BLaER1 (cell line): ENCODE results near the gene YIF1A.

ENCODE experiments used
- H3K27ac ChIP-seq: shearing (Covaris generic); formaldehyde crosslinking; 2 replicates; pipeline ENCODE4 v1.8.1; 2022
- H3K27me3 ChIP-seq: shearing (Covaris generic); formaldehyde crosslinking; 2 replicates; pipeline ENCODE4 v1.8.1; 2022
- H3K36me3 ChIP-seq: shearing (Covaris generic); formaldehyde crosslinking; 2 replicates; pipeline ENCODE4 v1.8.1; 2022
- H3K4me1 ChIP-seq: shearing (Covaris generic); formaldehyde crosslinking; 2 replicates; pipeline ENCODE4 v1.8.1; 2022
- H3K4me2 ChIP-seq: shearing (Covaris generic); formaldehyde crosslinking; 2 replicates; pipeline ENCODE4 v1.8.1; 2022
- H3K4me3 ChIP-seq: shearing (Covaris generic); formaldehyde crosslinking; 2 replicates; pipeline ENCODE4 v1.8.1; 2022
- H3K9ac ChIP-seq: shearing (Covaris generic); formaldehyde crosslinking; 2 replicates; pipeline ENCODE4 v1.8.1; 2022
- H3K9me3 ChIP-seq: shearing (Covaris generic); formaldehyde crosslinking; 2 replicates; pipeline ENCODE4 v1.8.1; 2022
- H4K20me1 ChIP-seq: shearing (Covaris generic); formaldehyde crosslinking; 2 replicates; pipeline ENCODE4 v1.8.1; 2022
- Cebpa-rat ChIP-seq: shearing (Covaris generic); IDR thresholded peaks from 2 replicates; pipeline ENCODE4 v1.8.1; 2022

Gene YIF1A

GRCh38 chr11:66293777-66294625 lies 5.1 kb upstream of the YIF1A start:
- H3K27ac ChIP-seq, result no peak overlapping the region
- no peaks in the 10 kb centered on the region for H3K9me3 ChIP-seq
- H3K4me3 ChIP-seq, result no peak overlapping the region
- TF ChIP-seq Cebpa-rat, result no peak
- no peaks in the 10 kb centered on the region; the same call in 1 of the 2 replicates for H4K20me1 ChIP-seq
- no peak overlapping the region for H3K4me2 ChIP-seq
- no peak overlapping the region for H3K9ac ChIP-seq
- no peaks in the 10 kb centered on the region for H3K36me3 ChIP-seq
- peaks cover 56% of the 10 kb centered on the region for H3K27me3 ChIP-seq
- H3K4me1 ChIP-seq, result peaks cover 17% of the 10 kb centered on the region

- H3K27ac ChIP-seq, result no peak overlapping the region
- TF ChIP-seq Cebpa-rat, result no peak
- H3K4me2 ChIP-seq, result no peak overlapping the region
- H3K9me3 ChIP-seq, result no peaks in the 10 kb centered on the region
- H3K36me3 ChIP-seq, result no peaks in the 10 kb centered on the region
- H3K4me1 ChIP-seq, result peaks cover 19% of the 10 kb centered on the region
- H3K9ac ChIP-seq, result no peak overlapping the region
- peaks cover 56% of the 10 kb centered on the region for H3K27me3 ChIP-seq
- no peak overlapping the region for H3K4me3 ChIP-seq
- H4K20me1 ChIP-seq, result peaks cover under 1% of the 10 kb centered on the region
Measured at GRCh38 chr11:66293352-66293751, 4.4 kb upstream of the YIF1A start.

- peaks cover 56% of the 10 kb centered on the region for H3K27me3 ChIP-seq
- H3K4me1 ChIP-seq, result peaks cover 25% of the 10 kb centered on the region
- peaks cover 6% of the 10 kb centered on the region for H4K20me1 ChIP-seq
- no peaks in the 10 kb centered on the region for H3K9me3 ChIP-seq
- no peak overlapping the region for H3K9ac ChIP-seq
- no peak overlapping the region for H3K4me2 ChIP-seq
- no peaks in the 10 kb centered on the region for H3K36me3 ChIP-seq
- no peak for TF ChIP-seq Cebpa-rat
- no peak overlapping the region for H3K4me3 ChIP-seq
- H3K27ac ChIP-seq, result no peak overlapping the region
Measured at GRCh38 chr11:66292543-66293332, 3.8 kb upstream of the YIF1A start.

- no peak within 1 kb of the TSS for H3K27ac ChIP-seq
- peaks cover 56% of the 10 kb centered on the region for H3K27me3 ChIP-seq
- H3K9me3 ChIP-seq, result no peaks in the 10 kb centered on the region
- peaks cover 31% of the 10 kb centered on the region for H3K4me1 ChIP-seq
- H3K9ac ChIP-seq, result no peak within 1 kb of the TSS
- peak within 1 kb of the TSS; percentile 47 for H3K4me2 ChIP-seq
- peak within 1 kb of the TSS; percentile 38; the same call in 1 of the 2 replicates for H3K4me3 ChIP-seq
- H4K20me1 ChIP-seq, result peaks cover 9% of the 10 kb centered on the region
- TF ChIP-seq Cebpa-rat, result no peak
- no peaks in the 10 kb centered on the region; the same call in 1 of the 2 replicates for H3K36me3 ChIP-seq
Measured at GRCh38 chr11:66291706-66292542, 3.0 kb upstream of the YIF1A start, which contains the start of gene TMEM151A. Gene TMEM151A, plus strand, starts transcription at chr11:66291894. Its CDS starts 120 bp downstream, at chr11:66292014.

- Histone ChIP-seq H3K36me3 (no peaks in the 10 kb centered on the region; the same call in 1 of the 2 replicates), H3K27ac (no peak overlapping the region), H4K20me1 (peaks cover 9% of the 10 kb centered on the region), H3K9ac (no peak overlapping the region), H3K4me3 (0 out of 2 replicates have a peak overlapping the region, but pooled peaks have one; percentile 38), H3K27me3 (peaks cover 56% of the 10 kb centered on the region), H3K4me2 (no peak overlapping the region), H3K9me3 (no peaks in the 10 kb centered on the region), H3K4me1 (peaks cover 31% of the 10 kb centered on the region)
- no peak for TF ChIP-seq Cebpa-rat
Measured at GRCh38 chr11:66291303-66291705, 2.4 kb upstream of the YIF1A start.

GRCh38 chr11:66290330-66290621 lies 1.3 kb upstream of the YIF1A start:
- Histone ChIP-seq H3K27ac (no peak overlapping the region), H3K4me1 (peaks cover 31% of the 10 kb centered on the region), H3K4me3 (peak overlapping the region; percentile 81), H3K4me2 (peak overlapping the region; percentile 95), H3K9ac (no peak overlapping the region), H3K27me3 (peaks cover 56% of the 10 kb centered on the region), H4K20me1 (peaks cover 9% of the 10 kb centered on the region), H3K36me3 (peaks cover 6% of the 10 kb centered on the region; the same call in 1 of the 2 replicates), H3K9me3 (no peaks in the 10 kb centered on the region)
- no peak for TF ChIP-seq Cebpa-rat

GRCh38 chr11:66289548-66290329 lies 796 bp upstream of the YIF1A start:
- H3K27ac ChIP-seq, result no peak overlapping the region
- H4K20me1 ChIP-seq, result peaks cover 9% of the 10 kb centered on the region
- peak overlapping the region; percentile 95 for H3K4me2 ChIP-seq
- H3K27me3 ChIP-seq, result peaks cover 52% of the 10 kb centered on the region
- peak overlapping the region; percentile 81 for H3K4me3 ChIP-seq
- peak overlapping the region; percentile 70; the same call in 1 of the 2 replicates for H3K9ac ChIP-seq
- H3K36me3 ChIP-seq, result peaks cover 12% of the 10 kb centered on the region; the same call in 1 of the 2 replicates
- peaks cover 31% of the 10 kb centered on the region for H3K4me1 ChIP-seq
- TF ChIP-seq Cebpa-rat, result no peak
- H3K9me3 ChIP-seq, result no peaks in the 10 kb centered on the region

- Histone ChIP-seq H3K4me1 (peaks cover 35% of the 10 kb centered on the region), H3K4me3 (peak overlapping the region; percentile 81), H3K4me2 (peak overlapping the region; percentile 96), H3K36me3 (peaks cover 19% of the 10 kb centered on the region; the same call in 1 of the 2 replicates), H3K9ac (peak overlapping the region; percentile 86), H3K27me3 (peaks cover 35% of the 10 kb centered on the region), H3K27ac (peak overlapping the region; percentile 84), H3K9me3 (no peaks in the 10 kb centered on the region), H4K20me1 (peaks cover 12% of the 10 kb centered on the region)
- TF ChIP-seq Cebpa-rat, result no peak
Measured at GRCh38 chr11:66287889-66288670, 863 bp downstream of the YIF1A start.
